GM19043 (cell line): ENCODE measurements around the gene ZFYVE19.
A peak's percentile ranks its signal among the peaks of the same experiment; 100 is the strongest.
"Not testable (repeated sequence)": the region's sequence is repeated elsewhere in the genome, so short reads cannot be mapped to it uniquely, and the experiment has no call there.

Source experiments
- ATAC-seq: cut with Tn5 transposase; IDR thresholded peaks from one replicate; pipeline ENCODE4 v1.9.1; 2021; ENCODE audit warnings: low read depth; ENCODE audit not compliant: unreplicated experiment

ZFYVE19 gene

GRCh38 chr15:40845511-40846284, 38.8 kb downstream of the ZFYVE19 start:
- no peak for ATAC-seq

GRCh38 chr15:40846841-40847222, 39.9 kb downstream of the ZFYVE19 start:
- no peak for ATAC-seq

- peak; percentile 68 for ATAC-seq
Observed at GRCh38 chr15:40847223-40847961, 40.5 kb downstream of the ZFYVE19 start.

DNA sequence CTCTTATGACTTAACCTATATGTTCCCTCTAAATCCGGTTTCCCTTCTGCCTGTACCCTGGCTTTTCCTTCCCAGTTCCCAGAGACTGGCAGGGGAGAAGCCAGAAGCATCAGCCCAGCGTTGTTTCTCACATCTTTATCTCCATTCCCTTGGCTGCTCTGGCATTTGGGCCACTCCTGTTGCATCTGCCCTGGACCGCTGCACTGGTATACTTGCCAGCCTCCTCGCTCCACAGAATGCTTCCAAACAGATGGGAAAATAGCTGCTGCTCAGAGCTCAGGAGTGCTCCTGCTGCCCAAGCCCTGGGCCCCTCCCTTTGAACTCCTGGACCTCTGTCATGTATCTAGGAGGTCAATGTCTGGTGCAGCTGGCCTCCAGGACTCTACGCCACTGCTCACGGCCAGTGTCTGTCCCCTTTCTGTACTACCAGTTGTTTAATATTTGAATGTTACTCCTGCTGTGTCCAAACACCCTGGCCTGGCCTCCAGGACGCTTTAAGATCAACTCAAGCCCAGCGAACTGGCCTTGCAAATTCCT, 43.8 kb downstream of the ZFYVE19 start:
- ATAC-seq: no peak

DNA sequence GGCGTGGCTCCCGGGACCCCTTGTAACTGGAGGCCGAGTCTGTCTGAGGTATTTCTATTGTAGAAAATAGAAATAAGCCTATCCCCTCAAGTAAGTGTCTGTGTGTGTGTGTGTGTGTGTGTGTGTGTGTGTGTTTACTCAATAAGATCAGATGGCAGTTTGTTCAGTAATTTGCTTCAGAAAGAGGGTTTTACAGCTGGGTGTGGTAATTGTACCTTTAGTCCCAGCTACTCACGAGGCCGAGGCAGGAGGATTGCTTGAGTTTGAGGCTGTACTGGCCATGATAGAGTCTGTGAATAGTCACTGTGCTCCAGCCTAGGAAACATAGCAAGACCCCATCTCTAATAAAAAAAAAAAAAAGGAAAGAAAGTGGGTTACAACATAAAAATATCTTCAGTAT, 45.6 kb downstream of the ZFYVE19 start:
- no peak for ATAC-seq

GRCh38 chr15:40853241-40853890, 46.5 kb downstream of the ZFYVE19 start:
- no peak for ATAC-seq

- no peak for ATAC-seq
Observed at GRCh38 chr15:40854161-40854560, 47.3 kb downstream of the ZFYVE19 start.

GRCh38 chr15:40855706-40856234, 48.9 kb downstream of the ZFYVE19 start:
- no peak for ATAC-seq

DNA sequence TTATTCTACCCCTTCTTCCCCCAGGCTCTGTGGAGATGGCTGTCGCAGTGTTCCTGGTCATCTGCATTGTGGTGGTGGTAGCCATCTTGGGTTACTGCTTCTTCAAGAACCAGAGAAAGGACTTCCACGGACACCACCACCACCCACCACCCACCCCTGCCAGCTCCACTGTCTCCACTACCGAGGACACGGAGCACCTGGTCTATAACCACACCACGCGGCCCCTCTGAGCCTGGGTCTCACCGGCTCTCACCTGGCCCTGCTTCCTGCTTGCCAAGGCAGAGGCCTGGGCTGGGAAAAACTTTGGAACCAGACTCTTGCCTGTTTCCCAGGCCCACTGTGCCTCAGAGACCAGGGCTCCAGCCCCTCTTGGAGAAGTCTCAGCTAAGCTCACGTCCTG, 49.9 kb downstream of the ZFYVE19 start:
- ATAC-seq: no peak

GRCh38 chr15:40857601-40858341, 50.9 kb downstream of the ZFYVE19 start:
- ATAC-seq: no peak

GRCh38 chr15:40858706-40859105, 51.8 kb downstream of the ZFYVE19 start:
- no peak for ATAC-seq

DNA sequence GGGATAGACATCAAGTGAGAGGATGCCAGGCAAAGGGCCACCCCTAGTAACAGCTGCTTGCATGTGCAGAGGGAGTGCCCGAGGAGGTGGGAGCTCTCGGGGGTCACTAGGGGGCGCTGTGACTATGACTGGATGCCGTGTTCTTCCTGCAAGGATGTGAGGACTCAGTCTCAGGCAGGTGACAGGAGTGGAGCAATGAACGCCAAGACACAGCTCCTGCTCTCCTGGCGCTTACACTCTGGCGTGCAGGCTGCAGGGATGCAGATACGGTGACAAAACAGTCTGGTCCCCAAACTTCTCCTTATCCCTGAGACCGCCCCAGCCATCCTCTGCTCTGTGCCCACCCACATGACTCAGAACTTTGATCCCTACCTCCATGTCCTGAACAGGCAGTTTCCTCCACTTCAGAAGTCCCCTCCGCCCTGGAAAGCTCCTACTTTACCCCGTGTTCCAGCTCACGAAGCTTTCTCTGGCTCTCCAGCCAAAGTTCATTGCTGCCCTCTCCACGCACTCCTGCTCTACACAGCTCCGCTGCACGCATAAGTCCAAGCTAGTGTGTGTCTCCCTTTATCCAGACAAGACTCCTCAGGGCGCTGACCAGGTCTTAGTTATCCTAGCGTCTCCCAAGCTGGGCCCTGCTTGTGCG, 52.4 kb downstream of the ZFYVE19 start:
- no peak for ATAC-seq

GRCh38 chr15:40861147-40861546, 54.3 kb downstream of the ZFYVE19 start:
- not testable (repeated sequence) for ATAC-seq

DNA sequence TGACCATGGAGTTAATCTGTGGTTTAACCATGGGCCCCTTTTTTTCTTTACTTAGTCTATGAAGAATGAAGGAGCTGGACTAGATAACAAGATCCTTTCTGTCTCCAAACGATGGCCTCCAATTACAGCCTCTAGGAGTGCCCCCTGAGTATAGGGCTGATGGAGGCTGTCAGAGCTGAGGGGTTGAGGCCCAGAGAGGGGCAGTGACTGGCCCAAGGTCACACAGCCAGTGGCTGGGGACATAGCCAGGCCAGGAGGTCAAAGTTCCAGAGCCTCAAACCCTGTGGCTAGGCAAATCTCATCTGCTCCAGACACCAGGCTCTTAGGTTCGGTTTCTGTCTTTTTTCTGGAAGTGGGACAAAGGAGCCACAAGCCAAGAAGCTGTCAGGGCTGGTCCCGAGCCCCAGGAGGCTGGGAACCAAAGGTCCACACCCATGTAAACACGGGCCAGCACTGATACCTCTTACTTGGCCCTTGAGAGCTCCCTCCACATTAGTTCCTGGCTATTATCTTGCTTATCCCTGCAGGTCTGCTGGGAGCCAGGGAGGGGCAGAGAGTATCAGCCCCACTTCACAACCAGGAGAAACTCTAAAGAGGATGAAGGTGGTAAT, 56.9 kb downstream of the ZFYVE19 start:
- ATAC-seq: no peak
